HepG2 (cell line): ENCODE results near the gene DLG5. TPM values are rescaled to one million over a fixed set of nuclear protein-coding genes. Genes with fewer than 3 reads are reported as not detected.

Experiments
- ATAC-seq: fragments of 200-7000 bp; cut with Tn5 transposase; 3 replicates; pipeline ENCODE4 v1.9.1; 2020; ENCODE audit warnings: mild to moderate bottlenecking, moderate library complexity
- BruUV-seq: library from RNA; stranded (reverse); fragments of 400-500 nt; replicated peaks from 2 replicates; lab custom pipeline; 2021; lab: Mats Ljungman, UMichigan
- CTCF ChIA-PET: fragments of 300-600 bp; formaldehyde crosslinking; extraction: SDS; loops from one replicate; lab custom pipeline; 2021; ENCODE audit warnings: low total read pairs, inconsistent platforms, low intra/inter-chr PET ratio; lab: Yijun Ruan, JAX
- POLR2A ChIA-PET: fragments of 350-600 bp; sonication (Branson Sonifier 250); formaldehyde crosslinking; loops from one replicate; lab custom pipeline; 2020; ENCODE audit warnings: antibody characterized with exemption, inconsistent platforms; lab: Yijun Ruan, JAX
- DNase-seq: peaks from one replicate; pipeline ENCODE4 v3.0.0-alpha.2; 2015; ENCODE audit warnings: low spot score
- FAIRE-seq: peaks from 3 replicates; lab custom pipeline; 2011; peaks lifted over from hg19 to GRCh38; lab: Jason Lieb, UNC
- H2AFZ ChIP-seq: one replicate; pipeline ENCODE4 v1.6.1; 2011; ENCODE audit warnings: low read length, inconsistent platforms
- H3K27ac ChIP-seq: fragments of 300-600 bp; 3 replicates; pipeline ENCODE4 v1.8.0; 2011; ENCODE audit warnings: mixed run types, mild to moderate bottlenecking, mixed read lengths, low read length, inconsistent platforms; ENCODE audit not compliant: insufficient read depth; ENCODE audit errors: extremely low read length
- H3K27me3 ChIP-seq, 2 experiments: fragments of 200-600 bp in 1 of 2; 2 replicates in 1 of 2; 3 replicates in 1 of 2; pipeline versions ENCODE4 v1.6.0 to v1.8.0; 2011; ENCODE audit warnings: low read length in 2 of 2, mild to moderate bottlenecking in 2 of 2, moderate library complexity in 2 of 2, inconsistent platforms in 1 of 2; ENCODE audit not compliant: insufficient read depth in 2 of 2, control insufficient read depth in 1 of 2
- H3K36me3 ChIP-seq, 2 experiments: fragments of 200-600 bp in 1 of 2; replicated peaks in 1 of 2; 2 replicates in 1 of 2; 3 replicates in 1 of 2; pipeline versions ENCODE4 v1.5.1 to v1.8.0; 2011; ENCODE audit warnings: low read length in 2 of 2, inconsistent platforms in 1 of 2; ENCODE audit not compliant: insufficient read depth in 2 of 2, control insufficient read depth in 1 of 2
- H3K4me1 ChIP-seq: 2 replicates; pipeline ENCODE4 v1.5.1; 2012; ENCODE audit warnings: low read length, inconsistent platforms; ENCODE audit not compliant: insufficient read depth
- H3K4me2 ChIP-seq: 2 replicates; pipeline ENCODE4 v1.6.0; 2011; ENCODE audit warnings: low read depth, low read length, inconsistent platforms
- H3K4me3 ChIP-seq, 3 experiments: fragments of 200-600 bp in 1 of 3; sonication (generic), shearing (Covaris generic) in 1 of 3; replicated peaks in 1 of 3; 2 replicates each; pipeline ENCODE4 v1.5.1; 2011 to 2016; ENCODE audit warnings: low read length in 3 of 3, inconsistent platforms in 2 of 3, low read depth in 2 of 3, mild to moderate bottlenecking in 2 of 3, control low read depth in 1 of 3, mixed read lengths in 1 of 3; ENCODE audit not compliant: insufficient read depth in 1 of 3
- H3K79me2 ChIP-seq: one replicate; pipeline ENCODE4 v1.6.1; 2011; ENCODE audit warnings: low read length, inconsistent platforms; ENCODE audit not compliant: insufficient read depth
- H3K9ac ChIP-seq: 2 replicates; pipeline ENCODE4 v1.6.0; 2011; ENCODE audit warnings: mild to moderate bottlenecking, low read depth, low read length, inconsistent platforms; ENCODE audit not compliant: insufficient read depth
- H3K9me3 ChIP-seq: 2 replicates; pipeline ENCODE4 v1.5.1; 2012; ENCODE audit warnings: mild to moderate bottlenecking, low read length
- H4K20me1 ChIP-seq: 2 replicates; pipeline ENCODE4 v1.6.0; 2011; ENCODE audit warnings: inconsistent platforms, mild to moderate bottlenecking, low read length, moderate library complexity; ENCODE audit not compliant: insufficient read depth
- HNRNPUL1 ChIP-seq: fragments of 200-400 bp; formaldehyde crosslinking; IDR thresholded peaks from 2 replicates; pipeline ENCODE4 v1.6.1; 2017; ENCODE audit warnings: low read depth, mild to moderate bottlenecking, low read length, moderate library complexity
- IKZF1 ChIP-seq: fragments of 450-650 bp; IDR thresholded peaks from 2 replicates; pipeline ENCODE4 v1.7.1; 2016
- KLF9 ChIP-seq: IDR thresholded peaks from 2 replicates; pipeline ENCODE4 v1.6.1; 2016; ENCODE audit warnings: low read depth
- MED13 ChIP-seq: sonication (generic); formaldehyde crosslinking; IDR thresholded peaks from 2 replicates; pipeline ENCODE4 v1.5.0; 2020; ENCODE audit warnings: missing genetic modification reagents
- MIER2 ChIP-seq: IDR thresholded peaks from 2 replicates; pipeline ENCODE4 v1.6.1; 2016; ENCODE audit warnings: missing biosample characterization, missing genetic modification reagents
- MTF2 ChIP-seq: sonication (generic); formaldehyde crosslinking; IDR thresholded peaks from 2 replicates; pipeline ENCODE4 v1.5.0; 2020; ENCODE audit warnings: missing genetic modification reagents, borderline replicate concordance
- NFYC ChIP-seq: IDR thresholded peaks from 2 replicates; pipeline ENCODE4 v1.6.1; 2016; ENCODE audit warnings: missing genetic modification reagents, missing compliant biosample characterization
- SKI ChIP-seq: fragments of 450-650 bp; IDR thresholded peaks from one replicate; pipeline ENCODE4 v1.6.1; 2018; ENCODE audit warnings: mild to moderate bottlenecking; ENCODE audit not compliant: partially characterized antibody
- TFE3 ChIP-seq: IDR thresholded peaks from 2 replicates; pipeline ENCODE4 v1.6.1; 2016
- THRA ChIP-seq: sonication (generic); formaldehyde crosslinking; IDR thresholded peaks from 2 replicates; pipeline ENCODE4 v1.4.0; 2020; ENCODE audit warnings: missing genetic modification reagents, borderline replicate concordance
- TRAFD1 ChIP-seq: sonication (generic); formaldehyde crosslinking; IDR thresholded peaks from 2 replicates; pipeline ENCODE4 v1.5.1; 2020; ENCODE audit warnings: missing genetic modification reagents, mild to moderate bottlenecking, borderline replicate concordance
- ZBTB20 ChIP-seq: sonication (generic); formaldehyde crosslinking; IDR thresholded peaks from 2 replicates; pipeline ENCODE4 v1.8.1; 2023; ENCODE audit warnings: missing genetic modification reagents, low read depth, mild to moderate bottlenecking, borderline replicate concordance
- ZBTB42 ChIP-seq: sonication (generic); formaldehyde crosslinking; IDR thresholded peaks from 2 replicates; pipeline ENCODE4 v1.5.0; 2020; ENCODE audit warnings: mild to moderate bottlenecking, missing genetic modification reagents
- ZBTB8A ChIP-seq: sonication (generic); formaldehyde crosslinking; IDR thresholded peaks from 2 replicates; pipeline ENCODE4 v1.4.0; 2020; ENCODE audit warnings: mild to moderate bottlenecking, low read depth, missing genetic modification reagents, borderline replicate concordance
- ZNF747 ChIP-seq: sonication (generic); formaldehyde crosslinking; IDR thresholded peaks from 2 replicates; pipeline ENCODE4 v1.8.1; 2023; ENCODE audit warnings: missing genetic modification reagents, mild to moderate bottlenecking, borderline replicate concordance
- WGBS: methylation state at CpG from one replicate; pipeline ENCODE4 v1.1.6; 2017; ENCODE audit warnings: low lambda C conversion rate; 5-methylcytosine and 5-hydroxymethylcytosine counted together
- in situ Hi-C: cut with HindIII; loops from 2 replicates; pipeline ENCODE4 v1.10.0; 2017; ENCODE audit warnings: low pct_unique_long_range_greater_than_20kb; ENCODE audit not compliant: extremely low pct_ligation_motif_present
- intact Hi-C: fragments of 100-400 bp; cut with micrococcal nuclease; formaldehyde crosslinking; loops from one replicate; pipeline ENCODE4 v1.10.0; 2022; ENCODE audit not compliant: unreplicated experiment
- polyA plus RNA-seq, 8 experiments: library from polyadenylated mRNA; depleted of rRNA in 3 of 8; stranded (reverse) in 7 of 8; unstranded in 1 of 8; fragments of >200 nt; fragmentation: Illumina TruSeq in 4 of 8; extraction: Trizol in 4 of 8; gene quantifications; 2 replicates each; pipeline versions ENCODE4 v1.2.1 to v1.2.3, GENCODE V29; 2011 to 2016; ENCODE audit warnings: low read depth in 4 of 8, missing spikeins in 1 of 8, mixed read lengths in 1 of 8; ENCODE audit not compliant: insufficient read depth in 1 of 8
- total RNA-seq, 5 experiments: library from RNA; depleted of rRNA; stranded (reverse); fragments of >200 nt; fragmentation: Illumina TruSeq; extraction: Trizol; gene quantifications; 2 replicates each; pipeline ENCODE4 v1.2.3, GENCODE V29; 2016; ENCODE audit warnings: low read depth in 1 of 5

The DLG5 gene
- total and polyA plus RNA-seq, 2 of the 13 experiments (the other 11 are each of a cell fraction or from before 2014, with no cell fraction given), result 15.5 to 18.2 TPM

GRCh38 chr10:77875730-77876129, 50.8 kb downstream of the DLG5 start:
- no TSS peak for BruUV-seq
- Histone ChIP-seq H3K36me3 (peaks cover 0 to 2% of the 10 kb centered on the region in 2 experiments; a peak in 2 of 5 replicates), H3K27ac (no peak overlapping the region), H3K9me3 (no peaks in the 10 kb centered on the region), H3K79me2 (peaks cover 12% of the 10 kb centered on the region), H4K20me1 (no peaks in the 10 kb centered on the region), H3K4me2 (no peak overlapping the region), H3K9ac (no peak overlapping the region), H2AFZ (no peak overlapping the region), H3K4me1 (peaks cover 43% of the 10 kb centered on the region), H3K4me3 (no peak overlapping the region), H3K27me3 (no peaks in the 10 kb centered on the region)
- no peak for ATAC-seq
- no peak for DNase-seq
- TF ChIP-seq MTF2 (CRISPR knock-in tag) (no peak), KLF9 (no peak), SKI (no peak), MED13 (no peak), ZBTB20 (CRISPR knock-in tag) (no peak), TRAFD1 (CRISPR knock-in tag) (no peak), MIER2 (CRISPR knock-in tag) (no peak), ZBTB42 (CRISPR knock-in tag) (no peak), IKZF1 (no peak), THRA (no peak), NFYC (CRISPR knock-in tag) (no peak), HNRNPUL1 (no peak), ZBTB8A (CRISPR knock-in tag) (no peak), TFE3 (CRISPR knock-in tag) (no peak), ZNF747 (CRISPR knock-in tag) (no peak)
- in situ Hi-C loops (no loop called here), intact Hi-C loops (no loop called here)
- CTCF ChIA-PET, result no interaction called here
- POLR2A ChIA-PET, result no interaction called here
- WGBS, result 94% methylated on average over 5 of the region's 5 CpGs
- no peak for FAIRE-seq
